GM19397 (cell line): Measurements from ENCODE around the gene LRRC36.
"Not testable (repeated sequence)": the region's sequence is repeated elsewhere in the genome, so short reads cannot be mapped to it uniquely, and the experiment has no call there.

Source experiments
- ATAC-seq: cut with Tn5 transposase; IDR thresholded peaks from one replicate; pipeline ENCODE4 v1.9.1; 2021; ENCODE audit warnings: mild to moderate bottlenecking, moderate library complexity; ENCODE audit not compliant: unreplicated experiment

LRRC36 gene

GRCh38 chr16:67341250-67341649 lies 14.6 kb downstream of the LRRC36 start:
- ATAC-seq: no peak

GRCh38 chr16:67342616-67343015 lies 16.0 kb downstream of the LRRC36 start:
- ATAC-seq: no peak

GRCh38 chr16:67345401-67345800 lies 18.8 kb downstream of the LRRC36 start:
- no peak for ATAC-seq

- ATAC-seq: no peak
These were observed 19.7 kb downstream of the LRRC36 start for GRCh38 chr16:67346341-67346740.

- no peak for ATAC-seq
These were observed 22.6 kb downstream of the LRRC36 start for GRCh38 chr16:67349172-67349571.

GRCh38 chr16:67350324-67350723 lies 23.7 kb downstream of the LRRC36 start:
- ATAC-seq: no peak

- ATAC-seq: not testable (repeated sequence)
These were observed 25.8 kb downstream of the LRRC36 start for GRCh38 chr16:67352463-67352862.

GRCh38 chr16:67356396-67356795 lies 29.8 kb downstream of the LRRC36 start:
- no peak for ATAC-seq

GRCh38 chr16:67357561-67357960 lies 30.9 kb downstream of the LRRC36 start:
- no peak for ATAC-seq

- ATAC-seq: not testable (repeated sequence)
These were observed 33.1 kb downstream of the LRRC36 start for GRCh38 chr16:67359540-67360269.

GRCh38 chr16:67361038-67361437 lies 34.4 kb downstream of the LRRC36 start:
- ATAC-seq: no peak

GRCh38 chr16:67364600-67365235 lies 38.1 kb downstream of the LRRC36 start:
- no peak for ATAC-seq

GRCh38 chr16:67370661-67371060 lies 44.0 kb downstream of the LRRC36 start:
- ATAC-seq: no peak

- no peak for ATAC-seq
These were observed 46.0 kb downstream of the LRRC36 start for GRCh38 chr16:67372664-67373063.

GRCh38 chr16:67376012-67376411 lies 49.4 kb downstream of the LRRC36 start:
- not testable (repeated sequence) for ATAC-seq

- no peak for ATAC-seq
These were observed 52.0 kb downstream of the LRRC36 start for GRCh38 chr16:67378642-67379041.

- ATAC-seq: no peak
These were observed 56.7 kb downstream of the LRRC36 start for GRCh38 chr16:67383284-67383683.

- ATAC-seq: no peak
These were observed 58.3 kb downstream of the LRRC36 start for GRCh38 chr16:67384778-67385510.

- ATAC-seq: no peak
These were observed 60.3 kb downstream of the LRRC36 start for GRCh38 chr16:67386861-67387455.

GRCh38 chr16:67387479-67388079 lies 61.0 kb downstream of the LRRC36 start:
- ATAC-seq: no peak

- no peak for ATAC-seq
These were observed 61.6 kb downstream of the LRRC36 start for GRCh38 chr16:67388191-67388590.
